ENCODE results near the gene PLSCR3. TPM values are rescaled to one million over a fixed set of nuclear protein-coding genes. Genes with fewer than 3 reads are reported as not detected.

The PLSCR3 gene
- polyA plus RNA-seq, 1 experiment, result 76.1 TPM

GRCh38 chr17:7351665-7352502, 42.4 kb downstream of the PLSCR3 start, which contains the start of gene KCTD11:
Gene KCTD11 (plus strand): TSS chr17:7352162.
- DNase-seq (ENCODE audit: low read depth), result peak; percentile 63
- Histone ChIP-seq H3K27me3 (ENCODE audit: control insufficient read depth, insufficient read depth, low read length) (no peaks in the 10 kb centered on the region), H3K36me3 (ENCODE audit: control insufficient read depth, insufficient read depth, low read length) (no peaks in the 10 kb centered on the region), H3K4me3 (ENCODE audit: low read depth, low read length) (peak within 1 kb of the TSS; percentile 71)
- peak; percentile 75; the same call in 1 of the 2 replicates for TF ChIP-seq CTCF (IDR thresholded peaks at IDR 0.05; ENCODE audit: insufficient read depth, low read depth, low read length)
- POLR2A ChIA-PET, result interaction anchor here (0.6 kb wide), 1 partner anchor 336 kb away, joined by 3 read pairs; the partner anchor contains the start of gene TP53
- CTCF ChIA-PET, result interaction anchor here (0.6 to 4.8 kb wide), 4 partner anchors 8 to 209 kb away, joined by 3 to 40 read pairs (median 5); partner anchors contain the start of gene SENP3

- ChIA-PET CTCF (interaction anchor here (1.2 to 3.3 kb wide), 2 partner anchors 68 to 212 kb away, joined by 3 to 13 read pairs; partner anchors contain the start of genes SENP3 and SLC2A4), POLR2A (interaction anchor here (0.6 to 1.1 kb wide), 2 partner anchors 19 to 212 kb away, joined by 3 read pairs; no protein-coding TSS in a partner anchor)
- no peak for DNase-seq (ENCODE audit: low read depth)
These were observed 45.7 kb downstream of the PLSCR3 start for GRCh38 chr17:7348478-7349242.

DNA sequence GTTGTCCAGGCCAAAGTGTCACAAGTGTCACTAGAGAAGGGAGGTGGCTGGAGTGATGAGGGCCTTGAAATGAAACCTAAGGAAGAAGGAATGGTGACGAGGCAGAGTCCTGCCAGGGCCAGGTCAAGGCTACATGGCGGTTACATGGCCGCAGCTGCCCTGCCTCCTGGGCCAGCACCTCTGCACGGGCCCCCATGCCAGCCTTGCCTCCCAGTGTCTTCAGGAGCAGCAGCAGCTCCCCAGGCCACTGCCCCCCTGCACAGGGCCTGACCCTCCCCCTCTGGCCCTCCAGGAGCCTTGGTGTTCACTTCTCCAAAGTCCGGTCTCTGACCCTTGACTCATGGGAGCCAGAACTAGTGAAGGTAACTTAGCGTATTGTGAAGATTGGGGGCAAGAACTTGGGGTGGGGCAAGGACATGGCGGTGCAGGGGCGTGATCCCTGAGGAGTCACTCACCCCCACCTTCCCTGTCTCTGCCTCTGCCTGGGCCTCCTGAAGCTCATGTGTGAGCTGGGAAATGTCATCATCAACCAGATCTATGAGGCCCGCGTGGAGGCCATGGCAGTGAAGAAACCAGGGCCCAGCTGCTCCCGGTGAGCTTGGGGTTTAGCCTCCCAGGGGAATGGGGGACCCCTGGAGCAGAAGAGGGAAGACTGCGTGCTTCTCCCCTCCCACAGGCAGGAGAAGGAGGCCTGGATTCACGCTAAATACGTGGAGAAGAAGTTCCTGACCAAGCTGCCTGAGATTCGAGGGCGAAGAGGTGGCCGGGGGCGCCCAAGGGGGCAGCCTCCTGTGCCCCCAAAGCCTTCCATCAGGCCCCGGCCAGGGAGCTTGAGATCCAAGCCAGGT, 46.5 kb downstream of the PLSCR3 start:
- no peaks in the 10 kb centered on the region for H3K36me3 ChIP-seq (ENCODE audit: control insufficient read depth, insufficient read depth, low read length)
- ChIA-PET POLR2A (interaction anchor here (0.6 to 1.1 kb wide), 2 partner anchors 18 to 213 kb away, joined by 3 read pairs; no protein-coding TSS in a partner anchor), CTCF (interaction anchor here (1.2 to 3.3 kb wide), 2 partner anchors 67 to 213 kb away, joined by 3 to 13 read pairs; partner anchors contain the start of genes SENP3 and SLC2A4)
- peaks cover 3% of the 10 kb centered on the region; the same call in 1 of the 2 replicates for H3K27me3 ChIP-seq (ENCODE audit: control insufficient read depth, insufficient read depth, low read length)
- DNase-seq (ENCODE audit: low read depth), result no peak
- TF ChIP-seq CTCF (IDR thresholded peaks at IDR 0.05; ENCODE audit: insufficient read depth, low read depth, low read length), result no peak
- no peak overlapping the region for H3K4me3 ChIP-seq (ENCODE audit: low read depth, low read length)

More at GRCh38 chr17:7348478-7349242, 45.7 kb downstream of the PLSCR3 start:
- TF ChIP-seq CTCF (IDR thresholded peaks at IDR 0.05; ENCODE audit: insufficient read depth, low read depth, low read length), result no peak
- Histone ChIP-seq H3K36me3 (ENCODE audit: control insufficient read depth, insufficient read depth, low read length) (no peaks in the 10 kb centered on the region), H3K27me3 (ENCODE audit: control insufficient read depth, insufficient read depth, low read length) (no peaks in the 10 kb centered on the region; the same call in 1 of the 2 replicates), H3K4me3 (ENCODE audit: low read depth, low read length) (no peak overlapping the region)

DNA sequence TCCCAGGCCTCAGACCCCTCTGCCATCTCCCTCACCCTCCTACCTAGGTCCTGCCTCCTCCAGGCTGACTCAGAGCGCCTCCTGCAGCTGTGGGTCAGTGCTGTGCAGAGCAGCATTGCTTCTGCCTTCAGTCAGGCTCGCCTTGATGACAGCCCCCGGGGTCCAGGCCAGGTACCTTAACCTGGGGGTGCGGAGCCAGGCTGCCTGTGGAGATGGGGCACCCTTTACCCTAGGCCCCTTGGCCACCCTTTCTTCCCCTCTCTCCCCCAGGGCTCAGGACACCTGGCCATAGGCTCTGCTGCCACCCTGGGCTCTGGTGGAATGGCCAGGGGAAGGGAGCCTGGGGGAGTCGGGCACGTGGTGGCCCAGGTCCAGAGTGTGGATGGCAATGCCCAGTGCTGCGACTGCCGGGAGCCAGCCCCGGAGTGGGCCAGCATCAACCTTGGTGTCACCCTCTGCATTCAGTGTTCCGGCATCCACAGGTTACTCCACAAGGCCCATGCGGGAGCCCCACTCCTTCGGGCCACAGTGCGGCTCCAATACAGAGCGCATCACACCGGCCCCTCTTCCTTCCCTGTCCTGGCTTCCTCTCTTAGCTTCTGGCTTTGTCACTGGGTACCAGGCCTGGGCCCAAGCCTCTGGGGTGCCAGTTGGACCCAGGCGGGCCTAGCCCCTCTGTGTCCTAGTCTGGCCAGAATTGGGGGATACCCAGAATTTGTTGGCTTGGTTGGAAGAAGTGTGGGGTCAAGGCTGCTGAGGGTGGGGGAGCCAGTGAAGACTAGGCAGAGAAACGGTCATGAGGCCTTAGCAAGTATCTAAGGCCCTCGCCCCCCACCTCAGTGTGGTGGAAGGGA, 47.3 kb downstream of the PLSCR3 start:
- ChIA-PET CTCF (interaction anchor here (0.9 to 2.4 kb wide), 2 partner anchors 17 to 23 kb away, joined by 3 to 6 read pairs; partner anchors contain the start of gene NEURL4), POLR2A (no interaction called here)
- Histone ChIP-seq H3K4me3 (ENCODE audit: low read depth, low read length) (no peak overlapping the region), H3K27me3 (ENCODE audit: control insufficient read depth, insufficient read depth, low read length) (peaks cover 4% of the 10 kb centered on the region; the same call in 1 of the 2 replicates), H3K36me3 (ENCODE audit: control insufficient read depth, insufficient read depth, low read length) (no peaks in the 10 kb centered on the region)
- DNase-seq (ENCODE audit: low read depth), result no peak
- TF ChIP-seq CTCF (IDR thresholded peaks at IDR 0.05; ENCODE audit: insufficient read depth, low read depth, low read length), result no peak

Data from BJ (cell line).